ENCODE data around the gene TIA1. TPM values are rescaled to one million over a fixed set of nuclear protein-coding genes. Genes with fewer than 3 reads are reported as not detected.
"Not testable (repeated sequence)": the region's sequence is repeated elsewhere in the genome, so short reads cannot be mapped to it uniquely, and the experiment has no call there.

The TIA1 gene
- total RNA-seq, 1 donor from 2014 or later, result 94.8 TPM

- no peak overlapping the region for H3K27ac Mint-ChIP-seq (ENCODE audit: unreplicated experiment)
- no peak for TF ChIP-seq CTCF (IDR thresholded peaks at IDR 0.05)
- H3K27me3 Mint-ChIP-seq (ENCODE audit: low read depth), result no peaks in the 10 kb centered on the region
- no peak for DNase-seq (ENCODE audit: low spot score)
- no peaks in the 10 kb centered on the region for H3K9me3 Mint-ChIP-seq (ENCODE audit: low read depth)
- H3K4me3 Mint-ChIP-seq (ENCODE audit: unreplicated experiment), result no peak overlapping the region
- no peaks in the 10 kb centered on the region for H3K4me1 Mint-ChIP-seq (ENCODE audit: low read depth)
- peaks cover 17% of the 10 kb centered on the region for H3K36me3 Mint-ChIP-seq (ENCODE audit: low read depth)
Observed at GRCh38 chr2:70173520-70173919, 74.9 kb downstream of the TIA1 start.

- H3K4me3 Mint-ChIP-seq (ENCODE audit: unreplicated experiment); H3K27ac Mint-ChIP-seq (ENCODE audit: unreplicated experiment); H3K27me3 Mint-ChIP-seq (ENCODE audit: low read depth); H3K4me1 Mint-ChIP-seq (ENCODE audit: low read depth); DNase-seq (ENCODE audit: low spot score); H3K9me3 Mint-ChIP-seq (ENCODE audit: low read depth): not testable (repeated sequence)
- peaks cover 29% of the 10 kb centered on the region for H3K36me3 Mint-ChIP-seq (ENCODE audit: low read depth)
Observed at GRCh38 chr2:70169654-70170245, 78.7 kb downstream of the TIA1 start.

- no peak overlapping the region for H3K27ac Mint-ChIP-seq (ENCODE audit: unreplicated experiment)
- DNase-seq (ENCODE audit: low spot score), result peak; percentile 5
- H3K27me3 Mint-ChIP-seq (ENCODE audit: low read depth), result no peaks in the 10 kb centered on the region
- TF ChIP-seq CTCF (IDR thresholded peaks at IDR 0.05), result no peak
- H3K4me1 Mint-ChIP-seq (ENCODE audit: low read depth), result no peaks in the 10 kb centered on the region
- no peaks in the 10 kb centered on the region for H3K9me3 Mint-ChIP-seq (ENCODE audit: low read depth)
- H3K4me3 Mint-ChIP-seq (ENCODE audit: unreplicated experiment), result no peak overlapping the region
- H3K36me3 Mint-ChIP-seq (ENCODE audit: low read depth), result peaks cover 9% of the 10 kb centered on the region
Observed at GRCh38 chr2:70161069-70161534, 87.3 kb downstream of the TIA1 start.

GRCh38 chr2:70160545-70160944 is 87.9 kb downstream of the TIA1 start:
- H3K9me3 Mint-ChIP-seq (ENCODE audit: low read depth), result no peaks in the 10 kb centered on the region
- no peaks in the 10 kb centered on the region for H3K27me3 Mint-ChIP-seq (ENCODE audit: low read depth)
- peaks cover 9% of the 10 kb centered on the region for H3K36me3 Mint-ChIP-seq (ENCODE audit: low read depth)
- H3K4me1 Mint-ChIP-seq (ENCODE audit: low read depth), result no peaks in the 10 kb centered on the region
- DNase-seq (ENCODE audit: low spot score), result no peak
- no peak overlapping the region for H3K27ac Mint-ChIP-seq (ENCODE audit: unreplicated experiment)
- no peak for TF ChIP-seq CTCF (IDR thresholded peaks at IDR 0.05)
- H3K4me3 Mint-ChIP-seq (ENCODE audit: unreplicated experiment), result no peak overlapping the region

Small RNA genes lying within 50 kb of the gene (microRNA-seq; reads per million reads assigned to microRNA genes)
- not detected for gene MIR1285-2 (ENCODE audit: borderline number of aligned reads)

Other genes starting within 250 kb of the TIA1 start
- 220 to 240 TPM (median 221 TPM) in 3 replicates for gene PCBP1, start 161.2 kb downstream of the TIA1 start, total RNA-seq
- 14.3 to 24.8 TPM (median 14.7 TPM) in 3 replicates for gene C2orf42, start 57.6 kb downstream of the TIA1 start, total RNA-seq
- 82.1 to 93.5 TPM (median 87.2 TPM) in 3 replicates for gene PCYOX1, start 9.5 kb upstream of the TIA1 start, total RNA-seq
- gene SNRPG, start 45.1 kb upstream of the TIA1 start, total RNA-seq, result 99.6 to 152 TPM (median 111 TPM) in 3 replicates
- 26.9 to 42.0 TPM (median 29.9 TPM) in 3 replicates for gene FAM136A, start 53.4 kb upstream of the TIA1 start, total RNA-seq

Data from chondrocyte (in vitro differentiated cells).